D721Med (cell line): Measurements from ENCODE around the gene IFFO2.

Experiments used
- DNase-seq: peaks from one replicate; pipeline ENCODE4 v3.0.0; 2011; ENCODE audit warnings: low spot score; ENCODE audit not compliant: insufficient read length
- FAIRE-seq: peaks from 2 replicates; lab custom pipeline; 2011; peaks lifted over from hg19 to GRCh38; lab: Jason Lieb, UNC
- TF ChIP-seq, protein P1 (sequence below): IDR thresholded peaks from 2 replicates; pipeline ENCODE4 v1.5.1; 2012; ENCODE audit warnings: mild to moderate bottlenecking, control low read depth; ENCODE audit not compliant: insufficient read depth; ENCODE audit errors: missing control alignments

The IFFO2 gene

DNA sequence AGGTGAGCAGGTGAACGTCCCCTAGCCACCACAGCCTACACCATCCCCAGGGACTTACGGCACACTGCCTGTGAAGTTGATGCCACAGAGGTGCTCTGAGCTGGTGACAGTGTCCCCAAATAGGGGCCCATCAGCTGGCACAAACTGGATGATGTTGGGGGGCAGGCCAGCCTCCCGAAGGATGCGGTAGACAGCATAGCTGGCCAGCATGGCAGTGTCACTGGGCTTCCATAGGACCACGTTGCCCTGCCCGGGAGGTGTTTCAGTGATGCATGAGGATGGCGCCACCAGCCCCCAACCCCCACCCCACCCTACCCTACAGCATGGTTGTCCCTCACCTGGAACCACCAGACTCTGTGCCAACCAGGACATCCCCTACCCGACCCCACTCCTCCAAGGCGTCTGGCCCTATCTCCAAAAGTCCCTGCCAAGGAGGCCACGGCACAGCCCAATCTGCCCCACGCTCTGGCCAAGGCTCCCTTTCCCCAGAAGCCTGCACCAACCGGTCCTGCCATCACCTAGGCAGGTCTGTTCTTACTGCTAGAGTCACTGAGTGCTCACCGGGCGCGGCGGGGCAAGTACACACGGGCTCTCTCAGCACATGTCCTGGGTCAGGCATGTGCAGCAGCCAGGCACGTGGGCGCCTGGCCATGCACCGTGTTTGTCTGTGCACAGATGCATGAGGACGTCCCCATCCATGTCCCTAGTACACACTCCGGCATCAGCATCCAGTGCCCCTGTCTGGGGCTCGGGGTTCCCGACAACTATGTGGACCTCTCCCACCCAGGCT is 74.6 kb downstream of the IFFO2 start:
- FAIRE-seq (no peak), DNase-seq (no peak)
- TF ChIP-seq, protein P1, sequence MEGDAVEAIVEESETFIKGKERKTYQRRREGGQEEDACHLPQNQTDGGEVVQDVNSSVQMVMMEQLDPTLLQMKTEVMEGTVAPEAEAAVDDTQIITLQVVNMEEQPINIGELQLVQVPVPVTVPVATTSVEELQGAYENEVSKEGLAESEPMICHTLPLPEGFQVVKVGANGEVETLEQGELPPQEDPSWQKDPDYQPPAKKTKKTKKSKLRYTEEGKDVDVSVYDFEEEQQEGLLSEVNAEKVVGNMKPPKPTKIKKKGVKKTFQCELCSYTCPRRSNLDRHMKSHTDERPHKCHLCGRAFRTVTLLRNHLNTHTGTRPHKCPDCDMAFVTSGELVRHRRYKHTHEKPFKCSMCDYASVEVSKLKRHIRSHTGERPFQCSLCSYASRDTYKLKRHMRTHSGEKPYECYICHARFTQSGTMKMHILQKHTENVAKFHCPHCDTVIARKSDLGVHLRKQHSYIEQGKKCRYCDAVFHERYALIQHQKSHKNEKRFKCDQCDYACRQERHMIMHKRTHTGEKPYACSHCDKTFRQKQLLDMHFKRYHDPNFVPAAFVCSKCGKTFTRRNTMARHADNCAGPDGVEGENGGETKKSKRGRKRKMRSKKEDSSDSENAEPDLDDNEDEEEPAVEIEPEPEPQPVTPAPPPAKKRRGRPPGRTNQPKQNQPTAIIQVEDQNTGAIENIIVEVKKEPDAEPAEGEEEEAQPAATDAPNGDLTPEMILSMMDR: no peak

DNA sequence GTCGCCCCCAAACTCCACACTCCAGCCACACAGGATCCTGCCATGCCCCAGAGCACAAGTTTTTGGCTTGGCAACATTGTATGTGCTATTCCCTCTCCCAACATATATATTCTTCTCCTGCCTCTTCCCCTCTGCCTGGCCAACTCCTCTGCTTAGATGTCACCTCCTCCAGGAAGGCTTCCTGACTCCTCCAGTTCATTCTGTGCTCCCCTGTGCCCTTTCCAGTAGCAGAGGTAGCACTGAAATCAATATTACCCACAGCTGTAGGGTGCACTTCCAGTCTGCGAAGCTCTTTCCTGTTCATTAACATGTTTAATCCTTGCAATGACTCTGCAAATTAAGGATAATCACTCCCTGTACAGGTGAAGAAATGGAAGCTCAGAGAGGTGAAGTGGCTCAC is 75.3 kb downstream of the IFFO2 start:
- DNase-seq (no peak), FAIRE-seq (no peak)
- TF ChIP-seq, protein P1: no peak

DNA sequence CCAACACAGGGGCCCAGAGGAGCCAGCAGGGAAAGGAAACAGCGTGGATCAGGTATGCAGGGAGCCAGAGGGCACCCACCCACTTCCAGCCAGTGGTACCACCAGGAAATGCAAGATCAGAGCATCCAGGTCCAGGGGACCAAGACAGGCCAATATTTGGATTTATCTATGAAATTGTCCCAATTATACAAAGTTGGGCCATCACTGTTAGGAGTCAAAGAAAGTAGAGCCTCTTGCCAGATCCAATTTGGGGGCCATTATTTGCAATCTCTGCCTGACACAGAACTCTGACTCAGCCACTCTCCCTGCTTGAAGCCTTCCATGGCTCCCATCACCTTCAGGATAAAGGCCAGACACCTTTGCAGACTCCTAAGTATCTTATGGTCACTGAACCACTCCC is 75.9 kb downstream of the IFFO2 start:
- TF ChIP-seq, protein P1: no peak
- FAIRE-seq (no peak), DNase-seq (no peak)

DNA sequence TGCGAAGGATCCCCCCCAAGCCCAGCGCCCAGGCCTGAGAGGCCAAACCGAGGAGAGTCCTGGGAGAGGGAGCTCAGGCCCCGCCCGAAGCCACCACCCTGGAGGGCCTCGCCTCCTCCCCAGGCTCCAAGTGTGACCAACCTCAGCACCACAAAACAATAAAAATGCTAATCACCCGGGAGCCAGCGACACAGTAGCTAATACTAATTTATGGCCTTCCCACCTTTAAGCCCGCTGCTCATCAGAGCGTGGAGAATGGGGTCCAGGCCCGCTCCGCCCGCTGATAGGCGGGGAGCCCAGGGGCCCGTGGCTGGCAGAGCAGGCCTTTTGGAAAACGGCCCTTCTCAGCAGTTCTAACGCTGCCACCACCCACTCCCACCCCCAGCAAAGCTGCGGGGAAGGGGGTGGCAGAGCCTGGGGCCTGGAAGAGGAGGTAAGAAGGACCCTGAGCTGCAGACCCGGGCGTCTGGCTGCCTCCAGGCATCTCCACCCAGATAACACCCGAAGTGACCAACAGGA is 76.6 kb downstream of the IFFO2 start:
- no peak for DNase-seq
- TF ChIP-seq, protein P1: no peak
- no peak for FAIRE-seq

DNA sequence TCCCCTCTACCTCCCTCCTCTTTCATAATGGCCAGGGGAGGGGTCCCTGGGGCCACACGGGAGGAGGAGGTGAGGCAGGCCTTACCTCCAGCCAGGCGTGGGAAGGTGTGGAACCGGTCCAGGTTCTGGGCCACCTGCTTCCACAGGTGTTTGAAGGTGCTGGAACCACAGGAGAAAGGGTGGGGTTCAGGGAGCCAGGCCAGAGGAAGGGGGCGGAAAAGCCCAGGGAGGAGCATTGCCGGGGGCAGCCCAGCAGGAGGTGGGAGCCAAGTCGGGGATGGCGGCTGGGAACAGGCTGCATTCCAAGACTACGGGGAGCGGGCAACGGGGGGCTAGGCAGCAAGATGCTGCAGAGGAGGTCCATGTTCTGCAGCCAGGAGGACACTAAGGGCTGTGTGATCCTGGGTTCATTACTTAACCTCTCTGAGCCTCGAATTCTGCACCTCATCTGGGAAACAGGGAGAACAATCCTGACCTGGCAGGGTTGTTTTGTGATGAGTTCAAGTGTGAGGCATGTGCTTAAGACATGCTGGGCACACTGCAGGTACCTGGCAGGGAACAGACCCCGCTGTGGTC is 77.2 kb downstream of the IFFO2 start:
- DNase-seq: no peak
- no peak for FAIRE-seq

DNA sequence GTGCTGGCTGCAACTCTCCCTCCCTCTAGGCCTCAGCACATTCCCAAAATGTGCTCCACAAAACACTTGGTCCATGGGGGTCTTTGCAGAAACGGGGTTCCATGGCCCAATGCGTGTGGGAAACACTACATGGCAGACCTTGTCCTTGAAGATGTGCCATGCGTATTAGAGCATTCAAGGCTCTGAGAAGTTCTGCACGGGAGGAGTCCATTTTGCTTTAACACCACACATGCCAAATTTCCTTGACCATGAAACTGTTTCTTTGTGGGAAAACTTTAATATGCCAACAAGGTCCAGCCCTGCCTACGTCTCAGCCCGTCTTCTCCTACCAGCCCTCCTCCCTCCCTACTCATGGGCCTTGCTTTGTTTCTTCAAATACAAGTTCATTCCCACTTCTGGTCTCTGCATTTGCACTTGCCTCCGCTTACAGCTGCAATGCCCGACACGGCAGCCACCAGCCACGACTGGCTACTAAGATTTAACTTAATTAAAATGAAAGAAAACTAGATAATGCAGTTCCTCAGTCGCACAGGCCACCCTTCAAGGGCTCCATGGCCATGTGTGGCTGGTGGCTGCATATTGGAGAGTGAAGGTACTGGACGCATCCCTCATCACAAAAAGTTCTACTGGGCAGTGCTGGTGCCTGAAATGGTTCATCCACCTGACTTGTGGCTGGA is 77.8 kb downstream of the IFFO2 start:
- no peak for DNase-seq
- no peak for FAIRE-seq
- TF ChIP-seq, protein P1: no peak

More for the DNA sequence above, 77.2 kb downstream of the IFFO2 start:
- TF ChIP-seq, protein P1: no peak
